ENCODE data around the gene PRRX1. TPM values are rescaled to one million over a fixed set of nuclear protein-coding genes. Genes with fewer than 3 reads are reported as not detected.

PRRX1 gene
- total RNA-seq, 5 donors from 2014 or later (not counting 1 experiment from before 2014, with no cell fraction given) = 0.07 to 0.50 (median 0.41) TPM; not detected in 2

GRCh38 chr1:170700842-170701615 lies 37.1 kb downstream of the PRRX1 start:
- ChIA-PET POLR2A (no interaction called here), CTCF (no interaction called here)
- peaks cover 5 to 17% of the 10 kb centered on the region in 2 donors for H3K27me3 Mint-ChIP-seq
- H3K9me3 ChIP-seq = no peaks in the 10 kb centered on the region
- DNase-seq (no peak), ATAC-seq (replicated peaks in 1 of 4) (no peak)
- H3K36me3 Mint-ChIP-seq = no peaks in the 10 kb centered on the region
- H3K4me3 Mint-ChIP-seq = no peak overlapping the region
- no peaks in the 10 kb centered on the region for H3K9me3 Mint-ChIP-seq
- H3K4me1 ChIP-seq (ENCODE audit: control insufficient read depth in 1 of 2, extremely low read depth in 1 of 2, insufficient read depth in 2 of 2, low read length in 2 of 2) = no peaks in the 10 kb centered on the region
- WGBS (ENCODE audit: insufficient coverage) = 100% methylated on average over 1 of the region's 1 CpG
- no peaks in the 10 kb centered on the region for H3K27me3 ChIP-seq (replicated peaks in 1 of 2; ENCODE audit: control insufficient read depth in 2 of 2, extremely low read depth in 1 of 2, insufficient read depth in 2 of 2, low read length in 1 of 2)
- no peak overlapping the region for H3K27ac ChIP-seq (ENCODE audit: low read length)
- H3K36me3 ChIP-seq (ENCODE audit: control insufficient read depth in 2 of 2, extremely low read depth in 1 of 2, insufficient read depth in 1 of 2, low read length in 1 of 2) = no peaks in the 10 kb centered on the region
- H3K4me1 Mint-ChIP-seq = no peaks in the 10 kb centered on the region
- no peak overlapping the region for H3K27ac Mint-ChIP-seq
- H3K4me3 ChIP-seq (ENCODE audit: control insufficient read depth in 1 of 2, extremely low read depth in 1 of 2, low read length in 1 of 2) = no peak overlapping the region

- Histone ChIP-seq H3K4me1 (ENCODE audit: control insufficient read depth in 1 of 2, extremely low read depth in 1 of 2, insufficient read depth in 2 of 2, low read length in 2 of 2) (no peaks in the 10 kb centered on the region), H3K4me3 (ENCODE audit: control insufficient read depth in 1 of 2, extremely low read depth in 1 of 2, low read length in 1 of 2) (no peak overlapping the region), H3K27me3 (replicated peaks in 1 of 2; ENCODE audit: control insufficient read depth in 2 of 2, extremely low read depth in 1 of 2, insufficient read depth in 2 of 2, low read length in 1 of 2) (no peaks in the 10 kb centered on the region), H3K27ac (ENCODE audit: low read length) (no peak overlapping the region), H3K36me3 (ENCODE audit: control insufficient read depth in 2 of 2, extremely low read depth in 1 of 2, insufficient read depth in 1 of 2, low read length in 1 of 2) (no peaks in the 10 kb centered on the region), H3K9me3 (no peaks in the 10 kb centered on the region)
- DNase-seq = no peak
- Mint-ChIP-seq H3K36me3 (no peaks in the 10 kb centered on the region), H3K4me3 (no peak overlapping the region), H3K9me3 (no peaks in the 10 kb centered on the region), H3K27me3 (peaks cover 4 to 11% of the 10 kb centered on the region in 2 donors), H3K4me1 (no peaks in the 10 kb centered on the region), H3K27ac (no peak overlapping the region)
- CTCF ChIA-PET = no interaction called here
- 96% methylated on average over 5 of the region's 12 CpGs for WGBS (ENCODE audit: insufficient coverage)
- POLR2A ChIA-PET = no interaction called here
- no peak for ATAC-seq (replicated peaks in 1 of 4)
Observed at GRCh38 chr1:170701962-170702361, 38.0 kb downstream of the PRRX1 start.

DNA sequence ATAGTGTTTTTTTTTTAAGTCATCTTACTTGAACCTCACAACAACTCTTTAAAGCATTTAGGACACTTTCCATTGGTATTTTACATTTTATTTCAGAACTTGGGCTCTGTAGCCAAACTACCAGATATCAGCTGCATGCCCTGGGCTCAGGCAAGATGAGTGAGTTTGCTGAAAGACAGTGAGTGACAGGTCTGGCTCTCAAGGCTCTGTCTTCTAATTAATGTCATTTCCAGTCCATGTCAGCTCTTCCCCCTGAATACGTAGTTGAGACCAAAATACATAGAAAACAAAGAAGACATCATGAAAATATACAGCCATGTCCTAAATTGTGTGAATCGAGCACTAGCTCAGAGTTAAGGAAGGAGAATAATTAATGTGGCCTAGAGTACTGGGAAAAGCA lies 39.7 kb downstream of the PRRX1 start:
- no peaks in the 10 kb centered on the region for H3K9me3 Mint-ChIP-seq
- no peak overlapping the region for H3K4me3 ChIP-seq (ENCODE audit: control insufficient read depth in 1 of 2, extremely low read depth in 1 of 2, low read length in 1 of 2)
- no peak overlapping the region for H3K27ac Mint-ChIP-seq
- H3K27me3 Mint-ChIP-seq = peaks cover 6 to 10% of the 10 kb centered on the region in 2 donors
- no peaks in the 10 kb centered on the region for H3K27me3 ChIP-seq (replicated peaks in 1 of 2; ENCODE audit: control insufficient read depth in 2 of 2, extremely low read depth in 1 of 2, insufficient read depth in 2 of 2, low read length in 1 of 2)
- ATAC-seq (replicated peaks in 1 of 4) = no peak
- no peaks in the 10 kb centered on the region for H3K4me1 ChIP-seq (ENCODE audit: control insufficient read depth in 1 of 2, extremely low read depth in 1 of 2, insufficient read depth in 2 of 2, low read length in 2 of 2)
- H3K36me3 ChIP-seq (ENCODE audit: control insufficient read depth in 2 of 2, extremely low read depth in 1 of 2, insufficient read depth in 1 of 2, low read length in 1 of 2) = no peaks in the 10 kb centered on the region
- H3K36me3 Mint-ChIP-seq = no peaks in the 10 kb centered on the region
- no peak overlapping the region for H3K4me3 Mint-ChIP-seq
- WGBS (ENCODE audit: insufficient coverage) = no CpG with 5 or more reads among the region's 2 CpGs
- ChIA-PET CTCF (interaction anchor here in 1 of 2 donors (0.6 kb wide), 1 partner anchor 17 kb away, joined by 3 read pairs; no protein-coding TSS in a partner anchor), POLR2A (no interaction called here)
- no peaks in the 10 kb centered on the region for H3K4me1 Mint-ChIP-seq
- H3K27ac ChIP-seq (ENCODE audit: low read length) = no peak overlapping the region
- no peaks in the 10 kb centered on the region for H3K9me3 ChIP-seq
- no peak for DNase-seq

GRCh38 chr1:170704256-170704655 lies 40.3 kb downstream of the PRRX1 start:
- ChIA-PET POLR2A (no interaction called here), CTCF (no interaction called here)
- Histone ChIP-seq H3K9me3 (no peaks in the 10 kb centered on the region), H3K4me1 (ENCODE audit: control insufficient read depth in 1 of 2, extremely low read depth in 1 of 2, insufficient read depth in 2 of 2, low read length in 2 of 2) (no peaks in the 10 kb centered on the region), H3K4me3 (ENCODE audit: control insufficient read depth in 1 of 2, extremely low read depth in 1 of 2, low read length in 1 of 2) (no peak overlapping the region), H3K27ac (ENCODE audit: low read length) (no peak overlapping the region), H3K36me3 (ENCODE audit: control insufficient read depth in 2 of 2, extremely low read depth in 1 of 2, insufficient read depth in 1 of 2, low read length in 1 of 2) (no peaks in the 10 kb centered on the region), H3K27me3 (replicated peaks in 1 of 2; ENCODE audit: control insufficient read depth in 2 of 2, extremely low read depth in 1 of 2, insufficient read depth in 2 of 2, low read length in 1 of 2) (no peaks in the 10 kb centered on the region)
- ATAC-seq (replicated peaks in 1 of 4) (no peak), DNase-seq (no peak)
- peaks cover 5 to 10% of the 10 kb centered on the region in 2 donors for H3K27me3 Mint-ChIP-seq
- no peak overlapping the region for H3K27ac Mint-ChIP-seq
- no peak overlapping the region for H3K4me3 Mint-ChIP-seq
- H3K4me1 Mint-ChIP-seq = no peaks in the 10 kb centered on the region
- WGBS (ENCODE audit: insufficient coverage) = 40% methylated on average over 1 of the region's 3 CpGs
- H3K9me3 Mint-ChIP-seq = no peaks in the 10 kb centered on the region
- H3K36me3 Mint-ChIP-seq = no peaks in the 10 kb centered on the region

DNA sequence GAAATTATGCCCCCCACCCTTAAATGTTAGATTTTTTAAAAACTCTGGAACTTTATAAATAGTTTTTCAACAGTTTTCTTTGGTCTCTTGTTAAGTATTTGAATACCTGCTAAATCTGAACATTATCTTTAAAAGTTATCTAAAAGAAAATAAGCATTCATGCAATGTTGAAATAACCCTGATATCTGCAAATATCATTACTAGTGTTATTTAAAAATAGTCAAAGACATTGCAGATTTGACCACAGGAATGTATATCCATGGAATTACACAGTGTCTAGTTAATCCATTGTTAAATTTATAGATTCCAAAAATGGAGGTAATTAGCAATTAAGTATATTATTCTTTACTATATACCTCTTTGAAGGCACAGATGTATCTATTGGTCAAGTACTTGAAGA lies 42.0 kb downstream of the PRRX1 start:
- Histone ChIP-seq H3K9me3 (no peaks in the 10 kb centered on the region), H3K27ac (ENCODE audit: low read length) (no peak overlapping the region), H3K4me3 (ENCODE audit: control insufficient read depth in 1 of 2, extremely low read depth in 1 of 2, low read length in 1 of 2) (no peak overlapping the region), H3K36me3 (ENCODE audit: control insufficient read depth in 2 of 2, extremely low read depth in 1 of 2, insufficient read depth in 1 of 2, low read length in 1 of 2) (no peaks in the 10 kb centered on the region), H3K4me1 (ENCODE audit: control insufficient read depth in 1 of 2, extremely low read depth in 1 of 2, insufficient read depth in 2 of 2, low read length in 2 of 2) (no peaks in the 10 kb centered on the region), H3K27me3 (replicated peaks in 1 of 2; ENCODE audit: control insufficient read depth in 2 of 2, extremely low read depth in 1 of 2, insufficient read depth in 2 of 2, low read length in 1 of 2) (no peaks in the 10 kb centered on the region)
- ChIA-PET POLR2A (no interaction called here), CTCF (no interaction called here)
- no peaks in the 10 kb centered on the region for H3K4me1 Mint-ChIP-seq
- DNase-seq = no peak
- no peak overlapping the region for H3K4me3 Mint-ChIP-seq
- H3K27ac Mint-ChIP-seq = no peak overlapping the region
- H3K36me3 Mint-ChIP-seq = no peaks in the 10 kb centered on the region
- no peaks in the 10 kb centered on the region for H3K9me3 Mint-ChIP-seq
- no peak for ATAC-seq (replicated peaks in 1 of 4)
- peaks cover 2 to 4% of the 10 kb centered on the region in 2 donors for H3K27me3 Mint-ChIP-seq

GRCh38 chr1:170707117-170707516 lies 43.2 kb downstream of the PRRX1 start:
- ChIA-PET CTCF (no interaction called here), POLR2A (no interaction called here)
- Mint-ChIP-seq H3K9me3 (no peaks in the 10 kb centered on the region), H3K4me1 (no peaks in the 10 kb centered on the region), H3K36me3 (no peaks in the 10 kb centered on the region), H3K4me3 (no peak overlapping the region), H3K27ac (no peak overlapping the region), H3K27me3 (peaks cover 2 to 4% of the 10 kb centered on the region in 2 donors)
- no peaks in the 10 kb centered on the region for H3K36me3 ChIP-seq (ENCODE audit: control insufficient read depth in 2 of 2, extremely low read depth in 1 of 2, insufficient read depth in 1 of 2, low read length in 1 of 2)
- H3K9me3 ChIP-seq = no peaks in the 10 kb centered on the region
- H3K27me3 ChIP-seq (replicated peaks in 1 of 2; ENCODE audit: control insufficient read depth in 2 of 2, extremely low read depth in 1 of 2, insufficient read depth in 2 of 2, low read length in 1 of 2) = no peaks in the 10 kb centered on the region
- no peak for DNase-seq
- no peak overlapping the region for H3K27ac ChIP-seq (ENCODE audit: low read length)
- H3K4me1 ChIP-seq (ENCODE audit: control insufficient read depth in 1 of 2, extremely low read depth in 1 of 2, insufficient read depth in 2 of 2, low read length in 2 of 2) = no peaks in the 10 kb centered on the region
- no peak overlapping the region for H3K4me3 ChIP-seq (ENCODE audit: control insufficient read depth in 1 of 2, extremely low read depth in 1 of 2, low read length in 1 of 2)
- ATAC-seq (replicated peaks in 1 of 4) = no peak
